ENCODE measurements around the gene WDR17.
"Not testable (repeated sequence)": the region's sequence is repeated elsewhere in the genome, so short reads cannot be mapped to it uniquely, and the experiment has no call there.

The WDR17 gene

DNA sequence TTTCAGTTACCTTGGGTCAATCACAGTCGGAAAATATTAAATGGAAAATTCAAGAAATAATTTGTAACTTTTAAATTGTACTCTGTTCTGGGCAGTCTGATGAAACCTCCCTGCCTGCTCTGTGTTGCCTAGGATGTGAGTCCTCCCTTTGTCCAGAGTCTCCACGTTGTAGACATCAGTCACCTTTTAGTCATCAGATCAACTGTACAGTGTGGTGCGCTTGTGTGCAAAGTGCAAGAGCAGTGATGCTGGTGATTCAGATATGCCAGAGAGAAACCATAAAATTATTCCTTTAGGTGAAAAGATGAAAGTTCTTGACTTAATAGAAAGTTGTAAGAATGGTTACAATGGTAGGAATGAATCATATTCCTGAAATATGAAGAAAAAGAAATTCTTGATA is 128.3 kb downstream of the WDR17 start:
- no peak for DNase-seq

DNA sequence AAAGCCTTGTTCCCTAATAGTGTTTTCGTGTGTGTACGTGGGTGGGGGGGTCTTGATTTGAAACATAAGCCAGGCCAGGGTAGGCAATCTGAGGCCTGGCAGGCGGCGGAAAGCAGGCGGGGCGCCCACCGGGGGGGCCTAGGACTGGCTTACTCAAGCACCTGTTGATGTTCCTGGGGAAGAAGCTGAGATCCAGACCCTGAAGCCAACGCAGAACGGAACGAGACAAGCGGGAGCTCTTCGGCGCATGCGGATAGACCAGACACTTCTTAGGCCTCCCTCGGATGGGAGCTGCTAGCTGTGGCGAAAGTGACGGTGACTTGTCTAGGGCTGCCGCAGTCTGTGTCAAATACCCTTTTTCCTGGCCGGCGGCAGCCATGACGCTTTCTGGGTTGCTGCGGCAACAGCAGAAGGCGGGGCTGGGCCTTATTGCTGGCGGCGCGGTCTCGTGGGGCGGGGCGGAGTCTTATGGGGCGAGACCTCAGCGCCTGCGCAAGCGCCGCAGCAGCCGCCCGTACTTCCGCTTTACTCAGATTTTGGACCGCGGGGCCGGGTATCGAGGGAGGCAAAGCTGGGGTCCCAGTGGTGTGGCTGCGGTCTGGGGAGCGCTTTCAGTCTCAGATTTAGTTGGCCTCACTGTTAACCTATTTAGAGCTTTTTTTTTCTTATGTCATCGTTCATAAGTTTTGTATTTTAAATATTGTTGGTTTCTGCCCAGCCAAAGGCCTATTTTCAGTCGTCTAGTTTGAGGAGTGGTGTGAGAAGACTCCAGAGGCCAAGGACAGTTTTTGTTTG is 129.7 kb downstream of the WDR17 start, which contains the start of gene SPATA4:
Gene SPATA4 (minus strand): TSS at position 402 of the 795 bp plus-strand sequence. CDS start 23 bp downstream, at position 379.
- DNase-seq, result peak; percentile 82 to 87

DNA sequence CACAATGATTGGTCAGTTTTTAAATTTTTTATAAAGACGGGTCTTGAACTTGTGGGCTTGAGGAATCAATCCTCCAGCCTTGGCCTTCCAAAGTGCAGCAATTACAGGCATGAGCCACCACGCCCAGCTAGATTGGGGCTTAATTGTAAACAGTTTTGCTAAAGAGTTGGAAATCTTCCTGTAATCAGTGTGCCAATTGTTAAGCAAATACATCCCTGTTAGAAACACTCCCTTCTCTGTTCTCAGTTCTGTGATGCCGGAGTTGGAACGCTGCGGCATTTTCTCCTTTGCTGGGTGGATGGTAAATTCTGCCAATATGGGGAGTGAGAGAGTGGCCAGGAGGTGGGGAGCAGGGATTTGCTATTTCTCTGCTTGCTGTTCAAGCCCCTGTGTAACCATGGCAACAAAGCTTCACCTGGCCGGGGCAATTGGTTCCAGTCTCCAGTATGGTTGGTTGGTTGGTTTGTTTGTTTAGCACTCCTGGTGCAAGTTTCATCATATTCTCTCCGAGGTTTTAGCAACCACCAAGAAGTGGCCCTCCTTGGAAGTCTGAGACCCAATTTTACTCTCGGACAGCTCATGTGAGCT is 132.8 kb downstream of the WDR17 start:
- peak in 1 of 2 experiments; percentile 0 for DNase-seq

DNA sequence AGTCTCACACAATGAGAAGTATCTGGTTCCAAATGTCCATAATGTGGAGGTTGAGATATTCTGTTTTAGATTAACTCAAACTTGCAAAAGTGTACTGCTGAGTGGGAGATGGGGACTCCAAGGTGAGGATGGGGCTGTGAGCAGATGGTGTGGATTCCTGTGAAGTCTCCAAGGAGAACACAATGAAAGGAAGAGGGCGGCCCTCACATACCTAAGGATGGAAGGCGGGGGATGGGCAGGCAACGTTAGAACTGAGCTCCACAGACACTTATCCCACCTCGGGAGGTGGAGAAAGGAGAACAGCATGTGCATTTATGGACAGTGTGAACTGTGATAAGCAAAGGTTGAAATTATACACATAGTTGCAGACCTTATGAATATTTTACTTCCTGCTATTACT is 139.7 kb downstream of the WDR17 start:
- no peak for DNase-seq

DNA sequence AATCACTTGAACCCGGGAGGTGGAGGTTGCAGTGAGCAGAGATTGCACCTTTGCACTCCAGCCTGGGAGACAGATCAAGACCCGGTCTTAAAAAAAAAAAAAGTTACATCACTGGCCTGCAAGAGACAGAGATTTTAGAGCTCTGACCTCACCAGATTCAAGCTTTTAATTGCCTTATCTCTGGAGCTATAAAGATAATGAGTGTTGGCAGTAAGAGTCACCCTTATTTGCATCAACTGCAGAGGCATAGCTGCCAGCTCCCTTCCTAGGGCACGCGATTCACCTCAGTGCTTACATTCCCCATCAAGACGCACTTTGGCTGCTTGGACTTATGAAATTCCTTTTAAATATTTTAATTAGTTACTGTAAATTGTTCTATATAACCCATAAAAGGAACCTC is 142.2 kb downstream of the WDR17 start:
- DNase-seq, result no peak

DNA sequence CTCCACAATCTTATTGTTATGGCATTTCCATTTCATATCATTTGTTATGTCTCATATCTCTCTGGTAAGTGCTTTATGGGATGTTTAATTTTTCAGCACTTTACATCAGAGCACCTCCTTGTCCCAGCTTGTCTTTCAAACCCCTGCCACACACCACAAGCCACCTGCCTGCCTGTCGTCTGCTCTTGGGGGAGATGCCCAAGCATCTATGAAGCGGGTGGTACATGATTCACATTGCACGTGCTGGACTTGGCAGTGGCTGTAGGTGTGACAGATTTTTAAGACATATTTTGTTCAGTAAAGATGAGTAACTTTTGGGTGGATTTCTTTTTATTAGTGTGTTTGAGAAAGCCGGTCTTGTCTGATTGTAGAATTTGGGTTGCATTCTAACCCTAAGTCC is 143.9 kb downstream of the WDR17 start:
- DNase-seq, result no peak

DNA sequence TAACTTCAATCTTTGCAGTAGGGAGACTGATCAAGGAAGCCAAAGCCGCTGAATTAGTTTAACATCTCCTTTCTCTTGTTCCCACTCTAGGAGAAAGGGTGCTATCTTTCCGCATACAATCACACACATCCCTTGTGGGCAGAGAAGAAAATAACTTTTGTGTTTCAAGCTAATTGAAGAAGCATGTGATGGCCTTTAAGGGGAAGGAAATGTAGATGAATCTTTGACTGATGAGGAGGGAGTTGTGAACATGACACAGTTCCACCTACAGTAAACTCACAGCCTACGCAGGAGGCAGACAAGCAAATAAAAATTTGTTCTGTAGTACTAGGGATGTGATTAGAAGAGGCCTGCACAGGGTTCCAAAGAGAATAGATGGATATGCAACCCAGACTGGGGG is 144.5 kb downstream of the WDR17 start:
- DNase-seq, result no peak

DNA sequence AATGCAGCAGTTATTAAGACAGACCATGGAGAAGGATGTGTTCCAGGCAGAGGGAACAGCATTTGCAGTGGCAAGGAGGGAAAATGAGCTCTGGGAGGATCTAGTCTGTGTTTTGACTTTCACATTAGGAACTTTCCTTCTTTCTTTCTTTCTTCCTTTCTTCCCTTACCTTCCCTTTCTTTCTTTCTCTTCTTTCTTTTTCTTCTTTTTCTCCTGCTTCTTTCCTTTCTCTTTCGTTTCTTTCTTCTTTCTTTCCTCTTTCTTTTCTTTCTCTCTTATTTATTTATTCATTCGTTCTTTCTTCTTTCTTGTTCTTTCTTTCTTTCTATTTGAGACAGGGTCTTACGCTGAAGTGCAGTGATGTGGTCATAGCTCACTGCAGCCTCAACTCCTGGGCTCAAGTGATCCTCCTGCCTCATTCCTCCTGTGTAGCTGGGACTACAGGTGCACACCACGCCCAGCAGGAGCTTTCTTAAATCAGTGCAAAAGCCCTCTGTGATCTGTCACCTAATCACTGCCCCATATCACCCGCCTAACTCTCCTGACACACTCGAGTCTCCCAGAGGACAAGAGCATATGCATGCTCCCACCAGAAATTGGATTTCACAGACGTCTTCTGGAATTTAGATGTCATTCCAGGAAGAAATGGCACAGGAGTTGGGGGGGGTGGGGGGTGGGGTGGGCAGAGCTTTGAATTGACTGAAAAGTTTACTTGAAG is 145.1 kb downstream of the WDR17 start:
- DNase-seq, result no peak

DNA sequence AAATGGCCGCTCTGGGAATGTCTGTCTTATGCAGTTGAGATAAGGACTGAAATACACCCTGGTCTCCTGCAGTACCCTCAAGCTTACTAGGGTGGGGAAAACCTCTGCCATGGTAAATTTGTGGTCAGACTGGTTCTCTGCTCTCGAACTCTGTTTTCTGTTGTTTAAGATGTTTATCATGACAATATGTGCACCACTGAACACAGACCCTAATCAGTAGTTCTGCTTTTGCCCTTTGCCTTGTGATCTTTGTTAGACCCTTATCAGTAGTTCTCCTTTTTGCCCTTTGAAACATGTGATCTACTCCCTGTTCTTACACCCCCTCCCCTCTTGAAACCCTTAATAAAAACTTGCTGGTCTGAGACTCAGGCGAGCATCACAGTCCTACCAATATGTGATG is 146.7 kb downstream of the WDR17 start:
- DNase-seq, result not testable (repeated sequence)

DNA sequence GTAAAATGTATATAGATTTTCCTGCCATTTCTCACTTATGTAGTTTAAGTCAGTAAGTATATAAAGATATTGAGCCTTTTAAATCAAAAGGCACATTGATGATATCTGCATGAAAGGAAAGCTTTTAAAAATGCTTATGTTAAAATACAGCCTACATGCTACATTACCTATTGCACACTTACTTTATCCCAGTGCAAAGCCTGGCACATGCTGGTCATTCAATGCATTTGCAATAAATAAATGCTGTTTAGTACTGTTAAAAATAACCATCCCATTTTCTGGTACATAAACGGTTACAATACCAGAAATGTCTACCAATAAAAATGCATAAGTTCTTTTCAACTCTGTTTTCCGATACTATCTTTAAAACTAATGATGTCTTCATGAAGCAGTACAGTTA is 151.9 kb downstream of the WDR17 start:
- DNase-seq, result no peak

DNA sequence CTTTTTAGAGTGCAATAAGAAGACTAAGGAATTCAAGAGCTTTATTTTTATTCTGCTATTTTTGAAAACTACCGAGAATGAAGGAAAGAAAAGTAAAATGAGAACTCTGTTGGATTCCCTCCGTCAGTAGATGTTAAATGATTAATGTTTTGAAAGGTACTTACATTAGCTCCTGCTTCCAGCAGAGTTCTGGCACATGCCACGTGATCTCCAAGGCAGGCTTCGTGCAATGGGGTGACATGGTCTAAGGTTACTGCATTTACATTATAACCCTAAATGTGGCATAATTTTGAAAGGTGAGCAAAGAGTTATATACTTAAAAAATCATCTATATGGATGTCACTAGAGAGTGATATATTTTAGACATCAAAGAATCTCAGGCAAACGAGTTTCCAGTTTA is 156.5 kb downstream of the WDR17 start:
- no peak for DNase-seq

DNA sequence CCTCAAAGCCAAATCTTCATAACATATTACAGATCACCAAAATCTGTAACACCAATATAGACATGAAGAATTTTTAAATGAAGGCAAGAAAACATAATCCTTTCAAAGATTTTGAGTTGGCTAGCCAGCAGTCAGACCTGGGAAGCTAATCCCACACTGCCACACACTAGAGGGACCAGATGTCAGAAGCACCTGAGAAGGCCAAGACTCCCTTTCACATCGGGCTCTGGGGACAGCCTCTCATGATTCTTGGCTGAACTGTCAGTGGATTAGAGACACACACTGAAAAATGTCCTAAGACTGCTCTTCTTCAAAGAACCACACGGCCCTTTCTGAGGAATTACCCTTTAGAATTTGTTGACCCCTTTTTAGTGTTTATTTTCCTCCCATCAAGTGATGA is 157.9 kb downstream of the WDR17 start:
- no peak for DNase-seq

DNA sequence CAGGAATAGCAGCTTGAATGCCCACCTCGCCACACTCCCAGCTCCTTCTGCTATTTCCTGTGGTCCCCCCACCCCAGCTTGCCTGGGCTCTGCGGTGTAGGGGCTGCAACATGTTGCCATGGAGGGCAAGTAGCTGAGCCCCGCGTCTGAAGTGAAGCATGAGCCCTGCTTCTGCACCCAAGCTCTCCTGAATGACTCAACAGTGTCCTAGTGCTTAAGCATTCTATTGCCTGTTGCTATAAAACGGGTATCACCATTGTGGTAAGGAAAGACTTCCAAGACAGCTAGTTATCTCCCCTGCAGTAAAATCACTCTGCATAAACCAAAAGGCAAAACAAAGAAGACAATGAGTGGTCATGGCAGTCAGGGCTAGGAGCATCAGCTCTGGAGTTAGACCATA is 161.1 kb downstream of the WDR17 start:
- DNase-seq, result no peak

DNA sequence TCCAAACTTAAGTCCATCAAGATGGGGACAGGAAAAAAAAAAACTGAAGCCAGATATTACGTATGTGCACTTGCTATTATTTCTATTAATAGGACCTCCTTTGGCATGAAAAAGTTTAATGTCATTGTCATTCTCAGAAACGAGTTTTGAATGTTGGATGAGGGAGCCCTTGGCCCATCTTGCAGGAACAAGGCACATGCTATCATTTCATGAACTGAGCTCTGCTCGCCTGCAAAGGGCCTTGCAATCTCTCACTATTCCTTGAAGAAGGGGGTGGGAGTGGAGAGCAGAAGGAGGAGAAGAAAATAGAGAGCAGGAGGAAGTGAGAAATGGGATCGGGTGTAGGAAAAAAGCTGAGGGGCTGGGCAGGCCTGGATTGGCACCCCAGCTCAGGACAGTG is 164.0 kb downstream of the WDR17 start:
- DNase-seq, result no peak
